WTC11 (cell line): ENCODE data around the gene MRPL41. TPM values are rescaled to one million over a fixed set of nuclear protein-coding genes. Genes with fewer than 3 reads are reported as not detected.

Source experiments
- ATAC-seq: fragments of 200-7000 bp; cut with Tn5 transposase; 2 replicates; pipeline ENCODE4 v1.10.0; 2021; ENCODE audit warnings: mild to moderate bottlenecking, moderate library complexity
- CTCF ChIA-PET: fragments of 300-600 bp; sonication (Branson Sonifier 250); formaldehyde crosslinking; loops from one replicate; lab custom pipeline; 2021; ENCODE audit warnings: antibody characterized with exemption; lab: Charles Lee
- POLR2A ChIA-PET: fragments of 350-600 bp; sonication (Branson Sonifier 250); formaldehyde crosslinking; loops from one replicate; lab custom pipeline; 2021; ENCODE audit warnings: antibody characterized with exemption; lab: Charles Lee
- DNase-seq: peaks from one replicate; pipeline ENCODE4 v3.0.0; 2021; ENCODE audit warnings: low spot score
- H3K27ac Mint-ChIP-seq: 2 replicates; pipeline ENCODE4 v1.8.0; 2021; ENCODE audit warnings: mixed read lengths
- H3K27me3 Mint-ChIP-seq: 2 replicates; pipeline ENCODE4 v1.8.0; 2021; ENCODE audit warnings: low read depth, mild to moderate bottlenecking, moderate library complexity, mixed read lengths
- H3K36me3 Mint-ChIP-seq: 2 replicates; pipeline ENCODE4 v1.8.0; 2021; ENCODE audit warnings: mixed read lengths
- H3K4me1 Mint-ChIP-seq: 2 replicates; pipeline ENCODE4 v1.8.0; 2022; ENCODE audit warnings: mixed read lengths
- H3K4me3 Mint-ChIP-seq: 2 replicates; pipeline ENCODE4 v1.8.0; 2021; ENCODE audit warnings: mild to moderate bottlenecking, moderate library complexity, mixed read lengths
- H3K9me3 Mint-ChIP-seq: 2 replicates; pipeline ENCODE4 v1.8.0; 2021; ENCODE audit warnings: mixed read lengths
- ATF1 ChIP-seq: sonication (generic); formaldehyde crosslinking; IDR thresholded peaks from 2 replicates; pipeline ENCODE4 v1.8.1; 2023; ENCODE audit warnings: mild to moderate bottlenecking, moderate library complexity, missing genetic modification reagents
- CREB1 ChIP-seq: sonication (generic); formaldehyde crosslinking; IDR thresholded peaks from 2 replicates; pipeline ENCODE4 v1.8.0; 2023; ENCODE audit warnings: mild to moderate bottlenecking, missing genetic modification reagents
- FOXJ3 ChIP-seq: sonication (generic); formaldehyde crosslinking; IDR thresholded peaks from 2 replicates; pipeline ENCODE4 v1.9.0; 2021; ENCODE audit warnings: missing genetic modification reagents, mild to moderate bottlenecking, borderline replicate concordance
- FOXK1 ChIP-seq: sonication (generic); formaldehyde crosslinking; IDR thresholded peaks from 2 replicates; pipeline ENCODE4 v1.8.0; 2022; ENCODE audit warnings: mild to moderate bottlenecking, moderate library complexity, missing genetic modification reagents
- HMGA2 ChIP-seq: fragments of 250-450 bp; sonication (Bioruptor Pico); IDR thresholded peaks from 2 replicates; pipeline ENCODE4 v1.4.0; 2021; ENCODE audit warnings: mild to moderate bottlenecking, moderate library complexity
- MXD4 ChIP-seq: fragments of 250-450 bp; sonication (Bioruptor Pico); IDR thresholded peaks from 2 replicates; pipeline ENCODE4 v1.8.0; 2021; ENCODE audit warnings: mild to moderate bottlenecking, moderate library complexity, borderline replicate concordance
- NFE2L1 ChIP-seq: sonication (generic); formaldehyde crosslinking; IDR thresholded peaks from 2 replicates; pipeline ENCODE4 v1.8.1; 2023; ENCODE audit warnings: missing genetic modification reagents
- NR2C2 ChIP-seq: sonication (generic); formaldehyde crosslinking; IDR thresholded peaks from 2 replicates; pipeline ENCODE4 v1.8.0; 2022; ENCODE audit warnings: mild to moderate bottlenecking, missing genetic modification reagents
- RELA ChIP-seq: sonication (generic); formaldehyde crosslinking; IDR thresholded peaks from 2 replicates; pipeline ENCODE4 v1.8.1; 2022; ENCODE audit warnings: missing genetic modification reagents, mild to moderate bottlenecking, borderline replicate concordance
- RORB ChIP-seq: fragments of 250-450 bp; sonication (Bioruptor Pico); IDR thresholded peaks from 2 replicates; pipeline ENCODE4 v1.9.0; 2021; ENCODE audit warnings: mild to moderate bottlenecking
- SMAD3 ChIP-seq: sonication (generic); formaldehyde crosslinking; IDR thresholded peaks from 2 replicates; pipeline ENCODE4 v1.8.0; 2022; ENCODE audit warnings: missing genetic modification reagents, mild to moderate bottlenecking, borderline replicate concordance
- SOX15 ChIP-seq: fragments of 250-450 bp; sonication (Bioruptor Pico); IDR thresholded peaks from 2 replicates; pipeline ENCODE4 v1.9.0; 2021; ENCODE audit warnings: mild to moderate bottlenecking
- ZNF396 ChIP-seq: fragments of 250-450 bp; sonication (Bioruptor Pico); IDR thresholded peaks from 2 replicates; pipeline ENCODE4 v1.8.0; 2021; ENCODE audit warnings: mild to moderate bottlenecking, moderate library complexity, borderline replicate concordance
- ZNF416 ChIP-seq: fragments of 250-450 bp; sonication (Bioruptor Pico); IDR thresholded peaks from 2 replicates; pipeline ENCODE4 v1.9.0; 2021; ENCODE audit warnings: mild to moderate bottlenecking, inconsistent platforms
- ZNF671 ChIP-seq: fragments of 250-450 bp; sonication (Bioruptor Pico); IDR thresholded peaks from 2 replicates; pipeline ENCODE4 v1.8.0; 2021; ENCODE audit warnings: mild to moderate bottlenecking
- total RNA-seq: library from RNA; stranded (reverse); gene quantifications from 3 replicates; pipeline ENCODE4 v1.2.3, GENCODE V29; 2021
- TF ChIP-seq, protein P1 (sequence below): fragments of 250-450 bp; sonication (Bioruptor Pico); IDR thresholded peaks from 2 replicates; pipeline ENCODE4 v1.9.0; 2021; ENCODE audit warnings: mild to moderate bottlenecking
- TF ChIP-seq, protein P2 (sequence below): fragments of 250-450 bp; sonication (Bioruptor Pico); IDR thresholded peaks from 2 replicates; pipeline ENCODE4 v1.9.0; 2021; ENCODE audit warnings: mild to moderate bottlenecking
- TF ChIP-seq, protein P3 (sequence below): sonication (generic); formaldehyde crosslinking; IDR thresholded peaks from 2 replicates; pipeline ENCODE4 v1.8.0; 2023; ENCODE audit warnings: missing genetic modification reagents
- TF ChIP-seq, protein P4 (sequence below): sonication (generic); formaldehyde crosslinking; IDR thresholded peaks from 2 replicates; pipeline ENCODE4 v1.8.1; 2023; ENCODE audit warnings: mild to moderate bottlenecking, missing genetic modification reagents, moderate library complexity
- TF ChIP-seq, protein P5 (sequence below): sonication (generic); formaldehyde crosslinking; conservative IDR thresholded peaks from 2 replicates; pipeline ENCODE4 v1.8.1; 2022; ENCODE audit warnings: mild to moderate bottlenecking, missing genetic modification reagents
- TF ChIP-seq, protein P6 (sequence below): sonication (generic); formaldehyde crosslinking; conservative IDR thresholded peaks from 2 replicates; pipeline ENCODE4 v1.8.1; 2023; ENCODE audit warnings: mild to moderate bottlenecking, low read depth, missing genetic modification reagents, moderate library complexity
- TF ChIP-seq, protein P7 (sequence below): sonication (generic); formaldehyde crosslinking; IDR thresholded peaks from 2 replicates; pipeline ENCODE4 v1.8.1; 2023; ENCODE audit warnings: mild to moderate bottlenecking, missing genetic modification reagents, moderate library complexity
- TF ChIP-seq, protein P8 (sequence below): sonication (generic); formaldehyde crosslinking; IDR thresholded peaks from 2 replicates; pipeline ENCODE4 v1.8.0; 2023; ENCODE audit warnings: mild to moderate bottlenecking, missing genetic modification reagents

The MRPL41 gene
- total RNA-seq, 1 experiment from 2014 or later = 70.1 TPM

DNA sequence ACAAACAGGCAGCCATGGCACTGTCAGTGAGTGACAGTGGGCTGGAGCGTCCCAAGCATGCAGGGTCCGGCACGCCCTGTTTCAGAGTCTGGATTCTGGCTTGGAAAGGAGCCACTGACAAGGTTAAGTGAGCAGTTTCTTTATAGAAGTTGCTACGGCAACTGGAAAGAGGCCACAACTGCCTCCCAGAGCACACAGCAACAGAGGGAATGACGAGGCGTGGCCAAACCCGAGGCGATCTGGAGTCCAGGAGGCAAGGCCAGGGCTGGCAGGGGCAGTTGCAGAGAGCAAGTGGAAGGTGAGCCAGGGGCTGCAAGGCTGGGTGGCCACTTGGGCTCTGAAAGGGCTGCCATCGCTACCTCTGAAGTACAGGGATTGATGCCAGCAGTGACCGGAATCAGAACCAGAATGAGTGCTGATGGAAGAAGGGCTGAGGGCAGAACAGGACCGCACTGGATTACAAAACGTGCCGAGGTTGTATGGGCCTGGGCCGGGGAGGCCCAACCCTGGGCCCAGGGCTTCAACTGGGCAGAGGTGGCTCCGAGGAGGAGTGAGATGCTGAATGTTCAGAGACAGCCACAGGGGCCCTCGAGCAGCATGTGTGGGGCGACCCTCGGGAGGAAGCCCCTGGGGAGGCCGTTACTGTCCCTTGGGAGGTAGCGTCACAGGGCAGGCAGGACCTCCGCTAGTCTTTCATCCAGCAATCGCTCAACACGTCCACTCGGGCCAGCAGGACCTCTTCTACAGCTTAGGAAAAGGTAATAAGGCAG lies 4.6 kb downstream of the MRPL41 start:
- TF ChIP-seq ZNF416 (no peak), SMAD3 (CRISPR knock-in tag) (no peak), FOXK1 (no peak), MXD4 (CRISPR knock-in tag) (no peak), RELA (CRISPR knock-in tag) (no peak), ATF1 (CRISPR knock-in tag) (no peak), CREB1 (no peak)
- TF ChIP-seq, protein P1, sequence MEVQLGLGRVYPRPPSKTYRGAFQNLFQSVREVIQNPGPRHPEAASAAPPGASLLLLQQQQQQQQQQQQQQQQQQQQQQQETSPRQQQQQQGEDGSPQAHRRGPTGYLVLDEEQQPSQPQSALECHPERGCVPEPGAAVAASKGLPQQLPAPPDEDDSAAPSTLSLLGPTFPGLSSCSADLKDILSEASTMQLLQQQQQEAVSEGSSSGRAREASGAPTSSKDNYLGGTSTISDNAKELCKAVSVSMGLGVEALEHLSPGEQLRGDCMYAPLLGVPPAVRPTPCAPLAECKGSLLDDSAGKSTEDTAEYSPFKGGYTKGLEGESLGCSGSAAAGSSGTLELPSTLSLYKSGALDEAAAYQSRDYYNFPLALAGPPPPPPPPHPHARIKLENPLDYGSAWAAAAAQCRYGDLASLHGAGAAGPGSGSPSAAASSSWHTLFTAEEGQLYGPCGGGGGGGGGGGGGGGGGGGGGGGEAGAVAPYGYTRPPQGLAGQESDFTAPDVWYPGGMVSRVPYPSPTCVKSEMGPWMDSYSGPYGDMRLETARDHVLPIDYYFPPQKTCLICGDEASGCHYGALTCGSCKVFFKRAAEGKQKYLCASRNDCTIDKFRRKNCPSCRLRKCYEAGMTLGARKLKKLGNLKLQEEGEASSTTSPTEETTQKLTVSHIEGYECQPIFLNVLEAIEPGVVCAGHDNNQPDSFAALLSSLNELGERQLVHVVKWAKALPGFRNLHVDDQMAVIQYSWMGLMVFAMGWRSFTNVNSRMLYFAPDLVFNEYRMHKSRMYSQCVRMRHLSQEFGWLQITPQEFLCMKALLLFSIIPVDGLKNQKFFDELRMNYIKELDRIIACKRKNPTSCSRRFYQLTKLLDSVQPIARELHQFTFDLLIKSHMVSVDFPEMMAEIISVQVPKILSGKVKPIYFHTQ (CRISPR knock-in tag) = no peak
- TF ChIP-seq, protein P2, sequence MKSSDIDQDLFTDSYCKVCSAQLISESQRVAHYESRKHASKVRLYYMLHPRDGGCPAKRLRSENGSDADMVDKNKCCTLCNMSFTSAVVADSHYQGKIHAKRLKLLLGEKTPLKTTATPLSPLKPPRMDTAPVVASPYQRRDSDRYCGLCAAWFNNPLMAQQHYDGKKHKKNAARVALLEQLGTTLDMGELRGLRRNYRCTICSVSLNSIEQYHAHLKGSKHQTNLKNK (CRISPR knock-in tag) = no peak
- TF ChIP-seq, protein P3, sequence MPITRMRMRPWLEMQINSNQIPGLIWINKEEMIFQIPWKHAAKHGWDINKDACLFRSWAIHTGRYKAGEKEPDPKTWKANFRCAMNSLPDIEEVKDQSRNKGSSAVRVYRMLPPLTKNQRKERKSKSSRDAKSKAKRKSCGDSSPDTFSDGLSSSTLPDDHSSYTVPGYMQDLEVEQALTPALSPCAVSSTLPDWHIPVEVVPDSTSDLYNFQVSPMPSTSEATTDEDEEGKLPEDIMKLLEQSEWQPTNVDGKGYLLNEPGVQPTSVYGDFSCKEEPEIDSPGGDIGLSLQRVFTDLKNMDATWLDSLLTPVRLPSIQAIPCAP (CRISPR knock-in tag) = no peak
- TF ChIP-seq, protein P4, sequence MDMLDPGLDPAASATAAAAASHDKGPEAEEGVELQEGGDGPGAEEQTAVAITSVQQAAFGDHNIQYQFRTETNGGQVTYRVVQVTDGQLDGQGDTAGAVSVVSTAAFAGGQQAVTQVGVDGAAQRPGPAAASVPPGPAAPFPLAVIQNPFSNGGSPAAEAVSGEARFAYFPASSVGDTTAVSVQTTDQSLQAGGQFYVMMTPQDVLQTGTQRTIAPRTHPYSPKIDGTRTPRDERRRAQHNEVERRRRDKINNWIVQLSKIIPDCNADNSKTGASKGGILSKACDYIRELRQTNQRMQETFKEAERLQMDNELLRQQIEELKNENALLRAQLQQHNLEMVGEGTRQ (CRISPR knock-in tag) = no peak
- TF ChIP-seq, protein P5, sequence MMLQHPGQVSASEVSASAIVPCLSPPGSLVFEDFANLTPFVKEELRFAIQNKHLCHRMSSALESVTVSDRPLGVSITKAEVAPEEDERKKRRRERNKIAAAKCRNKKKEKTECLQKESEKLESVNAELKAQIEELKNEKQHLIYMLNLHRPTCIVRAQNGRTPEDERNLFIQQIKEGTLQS (CRISPR knock-in tag) = no peak
- TF ChIP-seq, protein P6, sequence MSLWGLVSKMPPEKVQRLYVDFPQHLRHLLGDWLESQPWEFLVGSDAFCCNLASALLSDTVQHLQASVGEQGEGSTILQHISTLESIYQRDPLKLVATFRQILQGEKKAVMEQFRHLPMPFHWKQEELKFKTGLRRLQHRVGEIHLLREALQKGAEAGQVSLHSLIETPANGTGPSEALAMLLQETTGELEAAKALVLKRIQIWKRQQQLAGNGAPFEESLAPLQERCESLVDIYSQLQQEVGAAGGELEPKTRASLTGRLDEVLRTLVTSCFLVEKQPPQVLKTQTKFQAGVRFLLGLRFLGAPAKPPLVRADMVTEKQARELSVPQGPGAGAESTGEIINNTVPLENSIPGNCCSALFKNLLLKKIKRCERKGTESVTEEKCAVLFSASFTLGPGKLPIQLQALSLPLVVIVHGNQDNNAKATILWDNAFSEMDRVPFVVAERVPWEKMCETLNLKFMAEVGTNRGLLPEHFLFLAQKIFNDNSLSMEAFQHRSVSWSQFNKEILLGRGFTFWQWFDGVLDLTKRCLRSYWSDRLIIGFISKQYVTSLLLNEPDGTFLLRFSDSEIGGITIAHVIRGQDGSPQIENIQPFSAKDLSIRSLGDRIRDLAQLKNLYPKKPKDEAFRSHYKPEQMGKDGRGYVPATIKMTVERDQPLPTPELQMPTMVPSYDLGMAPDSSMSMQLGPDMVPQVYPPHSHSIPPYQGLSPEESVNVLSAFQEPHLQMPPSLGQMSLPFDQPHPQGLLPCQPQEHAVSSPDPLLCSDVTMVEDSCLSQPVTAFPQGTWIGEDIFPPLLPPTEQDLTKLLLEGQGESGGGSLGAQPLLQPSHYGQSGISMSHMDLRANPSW = no peak
- TF ChIP-seq, protein P7, sequence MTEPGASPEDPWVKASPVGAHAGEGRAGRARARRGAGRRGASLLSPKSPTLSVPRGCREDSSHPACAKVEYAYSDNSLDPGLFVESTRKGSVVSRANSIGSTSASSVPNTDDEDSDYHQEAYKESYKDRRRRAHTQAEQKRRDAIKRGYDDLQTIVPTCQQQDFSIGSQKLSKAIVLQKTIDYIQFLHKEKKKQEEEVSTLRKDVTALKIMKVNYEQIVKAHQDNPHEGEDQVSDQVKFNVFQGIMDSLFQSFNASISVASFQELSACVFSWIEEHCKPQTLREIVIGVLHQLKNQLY (CRISPR knock-in tag) = no peak
- ATAC-seq (no peak), DNase-seq (no peak)
- H3K4me3 Mint-ChIP-seq = no peak overlapping the region
- H3K4me1 Mint-ChIP-seq = peaks cover 4% of the 10 kb centered on the region
- peaks cover 55% of the 10 kb centered on the region for H3K36me3 Mint-ChIP-seq
- no peak overlapping the region for H3K27ac Mint-ChIP-seq
- H3K9me3 Mint-ChIP-seq = no peaks in the 10 kb centered on the region
- H3K27me3 Mint-ChIP-seq = no peaks in the 10 kb centered on the region
- CTCF ChIA-PET = no interaction called here
- POLR2A ChIA-PET = no interaction called here

DNA sequence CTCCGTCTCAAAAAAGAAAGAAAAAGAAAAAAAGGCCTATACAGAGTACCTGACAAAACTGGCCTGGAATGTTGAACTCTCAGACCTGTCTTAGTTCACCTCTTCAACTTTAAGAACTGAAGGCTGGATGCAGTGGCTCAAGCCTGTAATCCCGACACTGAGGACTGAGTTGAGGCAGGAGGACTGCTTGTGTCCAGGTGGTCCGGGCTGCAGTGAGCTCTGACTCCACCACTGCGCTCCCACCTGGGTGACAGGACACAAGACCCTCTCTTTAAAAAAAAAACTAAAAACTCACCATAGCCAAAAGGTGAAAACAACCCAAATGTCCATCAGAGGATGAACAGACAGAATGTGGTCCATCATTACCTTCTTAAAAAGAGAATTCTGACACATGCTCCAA lies 6.4 kb downstream of the MRPL41 start:
- H3K4me1 Mint-ChIP-seq = no peaks in the 10 kb centered on the region
- ATAC-seq (no peak), DNase-seq (no peak)
- no peak overlapping the region for H3K4me3 Mint-ChIP-seq
- no peak overlapping the region for H3K27ac Mint-ChIP-seq
- no peak for TF ChIP-seq ZNF671
- no peak for TF ChIP-seq NFE2L1 (CRISPR knock-in tag)
- TF ChIP-seq HMGA2 (CRISPR knock-in tag) = no peak
- TF ChIP-seq SOX15 = no peak
- TF ChIP-seq NR2C2 (CRISPR knock-in tag) = no peak
- no peak for TF ChIP-seq FOXJ3 (CRISPR knock-in tag)
- no peak for TF ChIP-seq RORB
- TF ChIP-seq ZNF396 (CRISPR knock-in tag) = no peak
- TF ChIP-seq, protein P8, sequence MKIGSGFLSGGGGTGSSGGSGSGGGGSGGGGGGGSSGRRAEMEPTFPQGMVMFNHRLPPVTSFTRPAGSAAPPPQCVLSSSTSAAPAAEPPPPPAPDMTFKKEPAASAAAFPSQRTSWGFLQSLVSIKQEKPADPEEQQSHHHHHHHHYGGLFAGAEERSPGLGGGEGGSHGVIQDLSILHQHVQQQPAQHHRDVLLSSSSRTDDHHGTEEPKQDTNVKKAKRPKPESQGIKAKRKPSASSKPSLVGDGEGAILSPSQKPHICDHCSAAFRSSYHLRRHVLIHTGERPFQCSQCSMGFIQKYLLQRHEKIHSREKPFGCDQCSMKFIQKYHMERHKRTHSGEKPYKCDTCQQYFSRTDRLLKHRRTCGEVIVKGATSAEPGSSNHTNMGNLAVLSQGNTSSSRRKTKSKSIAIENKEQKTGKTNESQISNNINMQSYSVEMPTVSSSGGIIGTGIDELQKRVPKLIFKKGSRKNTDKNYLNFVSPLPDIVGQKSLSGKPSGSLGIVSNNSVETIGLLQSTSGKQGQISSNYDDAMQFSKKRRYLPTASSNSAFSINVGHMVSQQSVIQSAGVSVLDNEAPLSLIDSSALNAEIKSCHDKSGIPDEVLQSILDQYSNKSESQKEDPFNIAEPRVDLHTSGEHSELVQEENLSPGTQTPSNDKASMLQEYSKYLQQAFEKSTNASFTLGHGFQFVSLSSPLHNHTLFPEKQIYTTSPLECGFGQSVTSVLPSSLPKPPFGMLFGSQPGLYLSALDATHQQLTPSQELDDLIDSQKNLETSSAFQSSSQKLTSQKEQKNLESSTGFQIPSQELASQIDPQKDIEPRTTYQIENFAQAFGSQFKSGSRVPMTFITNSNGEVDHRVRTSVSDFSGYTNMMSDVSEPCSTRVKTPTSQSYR = no peak
- H3K27me3 Mint-ChIP-seq = no peaks in the 10 kb centered on the region
- ChIA-PET POLR2A (interaction anchor here (0.5 kb wide), 1 partner anchor 544 kb away, joined by 3 read pairs; no protein-coding TSS in a partner anchor), CTCF (no interaction called here)
- H3K36me3 Mint-ChIP-seq = peaks cover 66% of the 10 kb centered on the region
- H3K9me3 Mint-ChIP-seq = no peaks in the 10 kb centered on the region
